Measurements from ENCODE around the gene C22orf39. TPM values are rescaled to one million over a fixed set of nuclear protein-coding genes. Genes with fewer than 3 reads are reported as not detected.
A peak's percentile ranks its signal among the peaks of the same experiment; 100 is the strongest.

Gene C22orf39
- total RNA-seq, 1 experiment from 2014 or later = 22.2 TPM

DNA sequence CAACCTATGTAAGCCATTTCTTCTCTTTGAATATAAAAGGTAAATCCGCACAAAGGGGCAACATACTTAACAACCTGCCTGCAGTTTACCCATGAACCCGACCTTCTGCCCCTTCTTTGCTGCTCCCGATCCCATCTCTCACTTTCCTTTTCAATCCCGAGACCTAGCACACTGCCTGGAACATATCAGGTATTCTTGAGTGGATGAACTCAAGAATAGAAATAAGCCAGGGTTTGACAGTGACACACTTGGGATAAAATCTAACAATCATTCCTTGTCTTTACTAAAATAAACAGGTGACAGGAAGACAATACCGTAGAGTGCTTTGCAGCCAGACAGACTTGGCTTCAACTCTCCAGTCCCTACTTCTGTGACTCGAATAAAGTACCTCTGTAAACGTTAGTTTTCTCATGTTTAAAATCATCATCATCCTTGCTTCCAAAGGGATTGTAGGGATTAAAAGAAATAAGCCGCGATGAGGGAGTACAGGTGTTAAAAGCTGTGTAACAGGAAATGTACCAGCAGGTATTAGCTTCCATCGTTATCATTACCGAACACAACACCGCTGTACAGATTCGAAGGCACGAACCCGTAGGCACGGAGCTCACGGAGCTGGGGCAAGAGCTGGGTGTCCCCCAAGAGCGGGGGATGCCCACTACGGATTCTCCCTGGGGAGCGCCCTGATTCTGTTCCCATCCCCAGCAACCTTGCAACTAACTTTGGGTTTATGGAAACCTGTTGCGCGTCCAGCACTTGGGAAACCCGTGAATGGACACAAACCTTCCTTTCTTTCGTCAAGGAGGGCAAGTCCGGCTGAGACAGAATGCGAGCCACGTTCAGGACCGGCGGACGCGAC is 30.8 kb upstream of the C22orf39 start:
- TSS peak; percentile 39 for BruUV-seq (replicated peaks)
- no peaks in the 10 kb centered on the region for H3K9me3 Mint-ChIP-seq (ENCODE audit: unreplicated experiment)
- POLR2A ChIA-PET = interaction anchor here (0.8 to 5.5 kb wide), 15 partner anchors 9 to 334 kb away, joined by 3 to 59 read pairs (median 9); partner anchors contain the start of genes C22orf39, CLTCL1, ESS2 and HIRA

DNA sequence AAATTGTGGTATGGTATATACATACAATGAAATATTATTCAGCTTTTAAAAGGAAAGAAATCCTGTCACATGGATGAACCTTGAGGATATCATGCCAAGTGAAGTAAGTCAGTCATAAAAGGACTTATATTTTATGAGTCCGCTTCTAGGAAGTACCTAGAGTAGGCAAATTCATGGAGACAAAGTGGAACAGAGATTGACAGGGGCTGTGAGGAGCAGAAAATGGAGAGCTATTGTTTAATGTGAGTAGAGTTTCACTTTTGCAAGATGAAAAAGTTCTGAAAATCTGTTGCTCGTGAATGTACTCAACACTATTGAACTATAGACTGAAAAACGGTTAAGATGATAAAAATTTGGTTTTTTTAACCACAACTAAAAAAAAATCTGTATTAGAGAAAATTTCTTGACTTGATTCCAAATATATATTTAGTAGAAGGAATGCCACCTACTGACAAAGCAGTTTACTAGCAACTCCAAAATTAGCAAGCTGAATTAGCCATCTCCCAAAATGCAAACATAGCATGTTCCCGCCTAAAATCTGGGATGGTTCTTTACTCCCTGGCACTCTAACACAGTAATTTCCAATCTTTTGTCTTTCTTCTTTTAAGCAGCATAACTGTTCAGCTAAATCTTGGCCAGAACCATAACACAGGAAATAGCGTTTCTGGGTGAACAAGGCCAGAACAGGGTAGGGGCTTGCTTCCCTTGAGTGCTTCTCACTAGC is 30.0 kb upstream of the C22orf39 start:
- peak overlapping the region; percentile 100 for H3K27ac Mint-ChIP-seq (ENCODE audit: low read depth, unreplicated experiment)
- intact Hi-C loops (cut with micrococcal nuclease) = no loop called here
- H3K27me3 Mint-ChIP-seq (ENCODE audit: insufficient read depth, unreplicated experiment) = no peaks in the 10 kb centered on the region
- no TSS peak for BruUV-seq (replicated peaks)
- ChIA-PET POLR2A (interaction anchor here (0.6 to 5.5 kb wide), 13 partner anchors 10 to 333 kb away, joined by 3 to 59 read pairs (median 9); partner anchors contain the start of genes C22orf39, CLTCL1, ESS2 and HIRA), CTCF (interaction anchor here (0.6 to 2.7 kb wide), 13 partner anchors 8 to 231 kb away, joined by 3 to 26 read pairs (median 3); no protein-coding TSS in a partner anchor)
- H3K9me3 Mint-ChIP-seq (ENCODE audit: unreplicated experiment) = no peaks in the 10 kb centered on the region
- H3K4me3 Mint-ChIP-seq (ENCODE audit: unreplicated experiment) = peak overlapping the region; percentile 96
- peaks cover 32% of the 10 kb centered on the region for H3K4me1 Mint-ChIP-seq (ENCODE audit: insufficient read depth, unreplicated experiment)
- TF ChIP-seq, protein P1, sequence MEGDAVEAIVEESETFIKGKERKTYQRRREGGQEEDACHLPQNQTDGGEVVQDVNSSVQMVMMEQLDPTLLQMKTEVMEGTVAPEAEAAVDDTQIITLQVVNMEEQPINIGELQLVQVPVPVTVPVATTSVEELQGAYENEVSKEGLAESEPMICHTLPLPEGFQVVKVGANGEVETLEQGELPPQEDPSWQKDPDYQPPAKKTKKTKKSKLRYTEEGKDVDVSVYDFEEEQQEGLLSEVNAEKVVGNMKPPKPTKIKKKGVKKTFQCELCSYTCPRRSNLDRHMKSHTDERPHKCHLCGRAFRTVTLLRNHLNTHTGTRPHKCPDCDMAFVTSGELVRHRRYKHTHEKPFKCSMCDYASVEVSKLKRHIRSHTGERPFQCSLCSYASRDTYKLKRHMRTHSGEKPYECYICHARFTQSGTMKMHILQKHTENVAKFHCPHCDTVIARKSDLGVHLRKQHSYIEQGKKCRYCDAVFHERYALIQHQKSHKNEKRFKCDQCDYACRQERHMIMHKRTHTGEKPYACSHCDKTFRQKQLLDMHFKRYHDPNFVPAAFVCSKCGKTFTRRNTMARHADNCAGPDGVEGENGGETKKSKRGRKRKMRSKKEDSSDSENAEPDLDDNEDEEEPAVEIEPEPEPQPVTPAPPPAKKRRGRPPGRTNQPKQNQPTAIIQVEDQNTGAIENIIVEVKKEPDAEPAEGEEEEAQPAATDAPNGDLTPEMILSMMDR (IDR thresholded peaks at IDR 0.05; ENCODE audit: unreplicated experiment) = peak; percentile 23
- peaks cover 31% of the 10 kb centered on the region for H3K36me3 Mint-ChIP-seq (ENCODE audit: insufficient read depth, unreplicated experiment)
- DNase-seq (ENCODE audit: unreplicated experiment) = peak; percentile 14

More for the DNA sequence above, 30.8 kb upstream of the C22orf39 start:
- H3K36me3 Mint-ChIP-seq (ENCODE audit: insufficient read depth, unreplicated experiment) = peaks cover 23% of the 10 kb centered on the region
- H3K4me1 Mint-ChIP-seq (ENCODE audit: insufficient read depth, unreplicated experiment) = peaks cover 32% of the 10 kb centered on the region
- peak overlapping the region; percentile 100 for H3K27ac Mint-ChIP-seq (ENCODE audit: low read depth, unreplicated experiment)
- peak overlapping the region; percentile 96 for H3K4me3 Mint-ChIP-seq (ENCODE audit: unreplicated experiment)
- intact Hi-C loops (cut with micrococcal nuclease) = no loop called here
- no peaks in the 10 kb centered on the region for H3K27me3 Mint-ChIP-seq (ENCODE audit: insufficient read depth, unreplicated experiment)
- CTCF ChIA-PET = interaction anchor here (0.6 to 2.7 kb wide), 10 partner anchors 8 to 334 kb away, joined by 3 to 26 read pairs (median 4); partner anchors contain the start of gene ESS2
- TF ChIP-seq, protein P1 (IDR thresholded peaks at IDR 0.05; ENCODE audit: unreplicated experiment) = no peak
- DNase-seq (ENCODE audit: unreplicated experiment) = no peak

DNA sequence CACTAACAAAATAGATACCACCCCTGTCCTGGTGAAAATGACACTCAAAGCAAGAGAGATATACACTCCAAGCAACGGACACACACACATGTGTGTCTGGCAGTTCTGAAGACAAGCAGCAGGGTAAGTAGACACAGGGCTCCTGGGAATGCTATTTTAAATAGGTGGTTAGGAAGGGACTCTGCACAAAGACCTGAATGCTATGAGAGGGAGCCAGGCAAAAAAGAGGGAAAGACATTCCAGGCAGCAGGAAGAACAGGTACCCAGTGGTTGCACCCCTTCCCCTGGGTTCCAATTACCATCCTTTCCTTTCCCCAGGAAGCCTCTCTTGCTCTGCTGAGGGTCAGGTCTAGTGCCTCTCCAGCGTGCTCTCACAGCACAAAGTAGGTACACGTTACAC is 28.5 kb upstream of the C22orf39 start:
- POLR2A ChIA-PET = interaction anchor here (1.9 to 5.5 kb wide), 2 partner anchors 29 to 188 kb away, joined by 4 to 42 read pairs; partner anchors contain the start of gene C22orf39
- TF ChIP-seq, protein P1 (IDR thresholded peaks at IDR 0.05; ENCODE audit: unreplicated experiment) = no peak
- H3K4me1 Mint-ChIP-seq (ENCODE audit: insufficient read depth, unreplicated experiment) = peaks cover 32% of the 10 kb centered on the region
- peaks cover 42% of the 10 kb centered on the region for H3K36me3 Mint-ChIP-seq (ENCODE audit: insufficient read depth, unreplicated experiment)
- intact Hi-C loops (cut with micrococcal nuclease) = no loop called here
- BruUV-seq (replicated peaks) = no TSS peak
- H3K27me3 Mint-ChIP-seq (ENCODE audit: insufficient read depth, unreplicated experiment) = no peaks in the 10 kb centered on the region
- peak overlapping the region; percentile 83 for H3K27ac Mint-ChIP-seq (ENCODE audit: low read depth, unreplicated experiment)
- no peak overlapping the region for H3K4me3 Mint-ChIP-seq (ENCODE audit: unreplicated experiment)
- no peak for DNase-seq (ENCODE audit: unreplicated experiment)
- H3K9me3 Mint-ChIP-seq (ENCODE audit: unreplicated experiment) = no peaks in the 10 kb centered on the region
- CTCF ChIA-PET = interaction anchor here (0.6 to 2.7 kb wide), 4 partner anchors 41 to 177 kb away, joined by 3 to 26 read pairs (median 8); no protein-coding TSS in a partner anchor
